Muscle of leg (tissue), 11 donors: ENCODE results near the gene HBM. TPM values are rescaled to one million over a fixed set of nuclear protein-coding genes. Genes with fewer than 3 reads are reported as not detected.
"Not testable (repeated sequence)": the region's sequence is repeated elsewhere in the genome, so short reads cannot be mapped to it uniquely, and the experiment has no call there.

Experiments
- DNase-seq: peaks from one replicate; pipeline ENCODE4 v3.0.0; 2013
- H3K27ac ChIP-seq: one replicate; pipeline ENCODE4 v1.5.1; 2013; ENCODE audit warnings: mild to moderate bottlenecking, low read length, control low read depth
- H3K27me3 ChIP-seq: one replicate; pipeline ENCODE4 v1.6.1; 2013; ENCODE audit warnings: low read length; ENCODE audit not compliant: control insufficient read depth, insufficient read depth
- H3K36me3 ChIP-seq: one replicate; pipeline ENCODE4 v1.6.1; 2013; ENCODE audit warnings: low read length; ENCODE audit not compliant: control insufficient read depth, insufficient read depth
- H3K4me1 ChIP-seq: one replicate; pipeline ENCODE4 v1.6.1; 2013; ENCODE audit warnings: low read length; ENCODE audit not compliant: control insufficient read depth, insufficient read depth
- H3K4me3 ChIP-seq: one replicate; pipeline ENCODE4 v1.5.1; 2013; ENCODE audit warnings: low read length, control low read depth
- H3K9me3 ChIP-seq: replicated peaks from 2 replicates; pipeline ENCODE4 v1.6.1; 2013; ENCODE audit warnings: low read depth, low read length; ENCODE audit not compliant: control insufficient read depth
- WGBS: methylation state at CpG from one replicate; pipeline ENCODE4 v1.1.5; 2013; ENCODE audit warnings: missing lambda C conversion rate; ENCODE audit not compliant: insufficient coverage; 5-methylcytosine and 5-hydroxymethylcytosine counted together
- polyA plus RNA-seq, 8 donors: library from polyadenylated mRNA; unstranded; fragments of 120-200 nt; gene quantifications; one replicate each; pipeline versions ENCODE4 v1.2.1 to v1.2.3, GENCODE V29; 2013; ENCODE audit warnings: inconsistent platforms in 1 of 8, low replicate concordance in 1 of 8; ENCODE audit not compliant: insufficient read length in 8 of 8, insufficient read depth in 1 of 8
- total RNA-seq: library from RNA; stranded (reverse); fragments of 120-200 nt; gene quantifications from one replicate; pipeline ENCODE4 v1.2.4, GENCODE V29; 2013

HBM gene
- total and polyA plus RNA-seq, 9 donors: 4.3 to 28.0 (median 15.2) TPM

DNA sequence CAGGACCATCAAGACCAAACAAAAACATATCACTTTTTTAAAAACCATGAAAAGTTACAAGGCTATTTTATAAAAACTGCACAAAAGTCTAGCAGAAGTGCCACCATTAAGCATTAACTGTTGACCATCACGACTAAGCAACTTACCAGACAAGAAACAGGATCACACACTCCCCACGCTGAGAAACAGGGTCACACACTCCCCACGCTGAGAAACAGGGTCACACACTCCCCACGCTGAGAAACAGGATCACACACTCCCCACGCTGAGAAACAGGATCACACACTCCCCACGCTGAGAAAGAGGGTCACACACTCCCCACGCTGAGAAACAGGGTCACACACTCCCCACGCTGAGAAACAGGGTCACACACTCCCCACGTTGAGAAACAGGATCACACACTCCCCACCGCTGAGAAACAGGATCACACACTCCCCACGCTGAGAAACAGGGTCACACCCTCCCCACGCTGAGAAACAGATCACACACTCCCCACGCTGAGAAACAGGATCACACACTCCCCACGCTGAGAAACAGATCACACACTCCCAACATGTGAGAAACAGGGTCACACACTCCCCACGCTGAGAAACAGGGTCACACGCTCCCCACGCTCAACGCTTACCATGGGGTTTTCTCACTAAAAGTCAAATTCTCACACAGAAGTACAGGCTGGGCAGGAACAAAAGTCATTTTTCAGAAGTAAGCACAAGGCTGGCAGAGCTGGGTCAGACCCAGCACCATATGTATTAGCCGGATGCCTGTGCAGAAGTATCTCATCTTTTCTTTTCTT is 42.0 kb upstream of the HBM start:
- not testable (repeated sequence) for DNase-seq, H3K4me1 ChIP-seq, H3K4me3 ChIP-seq, H3K9me3 ChIP-seq, H3K27ac ChIP-seq, H3K27me3 ChIP-seq
- WGBS: 87% methylated on average over 8 of the region's 19 CpGs
- H3K36me3 ChIP-seq: peaks cover 34% of the 10 kb centered on the region

GRCh38 chr16:125011-125410 is 40.8 kb upstream of the HBM start:
- H3K36me3 ChIP-seq: peaks cover 35% of the 10 kb centered on the region
- H3K27ac ChIP-seq: no peak overlapping the region
- H3K9me3 ChIP-seq: no peaks in the 10 kb centered on the region
- DNase-seq: peak; percentile 85
- no peak overlapping the region for H3K4me3 ChIP-seq
- 33% methylated on average over 1 of the region's 3 CpGs for WGBS
- no peaks in the 10 kb centered on the region for H3K27me3 ChIP-seq
- H3K4me1 ChIP-seq: no peaks in the 10 kb centered on the region

GRCh38 chr16:129075-129474 is 36.7 kb upstream of the HBM start:
- H3K36me3 ChIP-seq: peaks cover 15% of the 10 kb centered on the region
- H3K27me3 ChIP-seq: no peaks in the 10 kb centered on the region
- no peaks in the 10 kb centered on the region for H3K4me1 ChIP-seq
- no peak overlapping the region for H3K27ac ChIP-seq
- WGBS: 100% methylated on average over 1 of the region's 2 CpGs
- no peak for DNase-seq
- H3K4me3 ChIP-seq: no peak overlapping the region
- no peaks in the 10 kb centered on the region for H3K9me3 ChIP-seq

DNA sequence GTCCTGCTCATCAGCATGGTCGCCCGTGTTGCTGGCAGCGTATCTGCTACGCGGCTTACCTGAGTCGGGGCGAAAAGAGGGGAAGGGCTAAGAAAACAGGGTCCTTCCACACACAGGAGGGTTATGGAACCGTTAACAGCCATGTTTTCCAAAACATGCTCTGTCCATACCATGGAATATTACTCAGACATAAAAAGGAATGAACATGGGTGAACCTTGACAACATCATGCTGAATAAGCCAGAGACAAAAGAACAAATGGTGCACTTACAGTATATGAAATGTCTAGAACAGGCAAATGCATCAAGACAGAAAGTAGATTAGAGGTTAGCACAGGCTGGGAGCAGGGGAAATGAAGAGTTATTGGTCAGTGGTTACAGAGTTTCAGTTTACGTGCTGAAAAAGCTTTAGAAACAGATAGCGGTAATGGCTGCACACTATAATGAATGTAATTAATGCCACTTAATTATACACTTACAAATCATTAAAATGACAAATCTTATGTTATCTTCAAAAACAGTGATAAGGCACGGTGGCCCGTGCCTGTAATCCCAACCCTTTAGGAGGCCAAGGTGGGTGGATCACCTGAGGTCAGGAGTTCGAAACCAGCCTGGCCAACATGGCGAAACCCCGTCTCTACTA is 35.1 kb upstream of the HBM start:
- no peaks in the 10 kb centered on the region for H3K27me3 ChIP-seq
- no peaks in the 10 kb centered on the region for H3K4me1 ChIP-seq
- DNase-seq: no peak
- H3K36me3 ChIP-seq: peaks cover 8% of the 10 kb centered on the region
- WGBS: 96% methylated on average over 9 of the region's 15 CpGs
- H3K9me3 ChIP-seq: no peaks in the 10 kb centered on the region
- H3K27ac ChIP-seq: no peak overlapping the region
- no peak overlapping the region for H3K4me3 ChIP-seq

GRCh38 chr16:132120-132519 is 33.7 kb upstream of the HBM start:
- 94% methylated on average over 5 of the region's 7 CpGs for WGBS
- no peak for DNase-seq
- H3K27ac ChIP-seq: no peak overlapping the region
- no peaks in the 10 kb centered on the region for H3K4me1 ChIP-seq
- H3K27me3 ChIP-seq: no peaks in the 10 kb centered on the region
- H3K36me3 ChIP-seq: peaks cover 3% of the 10 kb centered on the region
- no peak overlapping the region for H3K4me3 ChIP-seq
- no peaks in the 10 kb centered on the region for H3K9me3 ChIP-seq

DNA sequence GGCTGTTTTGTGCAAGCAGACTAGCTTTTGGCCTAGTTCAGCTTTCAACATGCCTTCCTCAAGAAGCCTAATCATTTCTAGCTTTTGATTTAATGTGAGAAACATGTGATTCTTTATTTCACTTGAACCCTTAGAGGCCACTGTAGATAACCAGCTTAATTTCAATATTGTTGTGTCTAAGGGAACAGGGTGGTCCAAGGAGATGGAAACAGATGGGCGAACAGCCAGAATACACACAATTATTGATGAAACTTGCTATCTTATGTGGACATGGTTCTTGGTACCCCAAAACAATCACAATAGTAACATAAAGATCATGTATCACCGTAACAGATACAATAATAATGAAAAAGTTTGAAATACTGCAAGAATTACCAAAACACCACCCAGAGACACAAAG is 32.1 kb upstream of the HBM start:
- peaks cover 5% of the 10 kb centered on the region for H3K4me1 ChIP-seq
- no peak for DNase-seq
- no CpG with 5 or more reads among the region's 2 CpGs for WGBS
- no peaks in the 10 kb centered on the region for H3K9me3 ChIP-seq
- H3K4me3 ChIP-seq: no peak overlapping the region
- H3K27me3 ChIP-seq: no peaks in the 10 kb centered on the region
- H3K36me3 ChIP-seq: peaks cover 3% of the 10 kb centered on the region
- no peak overlapping the region for H3K27ac ChIP-seq

- peak overlapping the region; percentile 70 for H3K4me3 ChIP-seq
- WGBS: under 1% methylated on average over 14 of the region's 30 CpGs
- no peaks in the 10 kb centered on the region for H3K9me3 ChIP-seq
- no peaks in the 10 kb centered on the region for H3K36me3 ChIP-seq
- H3K27me3 ChIP-seq: no peaks in the 10 kb centered on the region
- H3K4me1 ChIP-seq: peaks cover 5% of the 10 kb centered on the region
- DNase-seq: peak; percentile 54
- peak overlapping the region; percentile 71 for H3K27ac ChIP-seq
Measured at GRCh38 chr16:138049-138417, 27.7 kb upstream of the HBM start.

- Histone ChIP-seq H3K27me3 (no peaks in the 10 kb centered on the region), H3K4me1 (peaks cover 5% of the 10 kb centered on the region), H3K9me3 (no peaks in the 10 kb centered on the region), H3K36me3 (no peaks in the 10 kb centered on the region), H3K27ac (no peak overlapping the region), H3K4me3 (no peak overlapping the region)
- DNase-seq: no peak
- WGBS: 84% methylated on average over 2 of the region's 10 CpGs
Measured at GRCh38 chr16:140175-140857, 25.5 kb upstream of the HBM start.

DNA sequence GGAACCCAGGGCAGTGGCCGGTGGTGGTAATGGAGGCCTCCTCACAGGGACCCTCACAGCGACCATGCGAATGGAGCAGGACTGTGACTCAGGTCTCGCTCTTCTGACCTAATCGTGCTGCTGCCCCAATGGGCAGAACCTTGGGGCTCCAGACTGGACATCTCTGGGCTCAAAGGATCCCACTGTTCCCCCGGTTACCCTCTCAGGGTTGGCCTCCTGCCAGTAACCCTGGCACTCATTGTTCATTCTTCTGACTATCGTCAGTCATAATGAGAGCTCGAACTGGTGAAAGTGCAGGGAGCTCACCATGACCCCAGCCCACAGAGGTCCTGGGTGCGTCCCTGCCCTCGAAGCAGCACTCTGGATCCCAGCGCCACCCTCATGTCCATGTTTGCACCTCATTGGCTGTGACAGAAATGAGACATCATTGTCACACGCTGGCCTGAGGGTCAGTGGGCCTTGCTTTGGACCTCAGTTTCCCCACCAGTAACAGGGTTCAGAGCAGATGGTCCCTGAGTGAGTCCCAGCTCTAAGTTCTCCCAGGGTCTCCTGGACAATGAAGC is 23.3 kb upstream of the HBM start:
- H3K4me1 ChIP-seq: peaks cover 2% of the 10 kb centered on the region
- peaks cover 2% of the 10 kb centered on the region for H3K27me3 ChIP-seq
- H3K4me3 ChIP-seq: no peak overlapping the region
- 81% methylated on average over 12 of the region's 12 CpGs for WGBS
- DNase-seq: no peak
- H3K9me3 ChIP-seq: no peaks in the 10 kb centered on the region
- no peaks in the 10 kb centered on the region for H3K36me3 ChIP-seq
- no peak overlapping the region for H3K27ac ChIP-seq

DNA sequence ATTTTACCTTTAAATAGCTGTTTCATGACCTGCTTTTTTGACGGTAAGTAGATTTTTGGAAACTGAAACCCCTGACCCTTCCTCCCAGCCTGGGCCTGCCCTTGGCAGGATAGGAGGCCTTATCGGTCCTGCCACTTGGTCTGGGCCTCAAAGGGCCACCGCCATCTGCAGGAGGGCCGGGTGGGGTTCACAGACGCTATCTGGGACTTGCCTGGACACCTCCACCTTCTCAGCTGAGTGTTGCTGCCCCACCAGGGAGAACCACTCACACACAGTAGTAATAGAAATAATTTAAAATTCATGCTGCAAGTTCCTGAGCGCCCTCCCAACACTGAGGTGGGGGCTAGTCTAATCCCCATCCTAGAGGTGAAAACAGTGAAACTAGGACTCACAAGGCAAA is 22.7 kb upstream of the HBM start:
- Histone ChIP-seq H3K36me3 (no peaks in the 10 kb centered on the region), H3K27me3 (peaks cover 2% of the 10 kb centered on the region), H3K4me3 (no peak overlapping the region), H3K4me1 (no peaks in the 10 kb centered on the region), H3K27ac (no peak overlapping the region), H3K9me3 (no peaks in the 10 kb centered on the region)
- WGBS: no CpG with 5 or more reads among the region's 6 CpGs
- no peak for DNase-seq
